Spinal cord (tissue), 10 donors: Measurements from ENCODE around the gene SLC1A4. TPM values are rescaled to one million over a fixed set of nuclear protein-coding genes. Genes with fewer than 3 reads are reported as not detected.

Experiments
- DNase-seq, 6 donors: peaks; one replicate each; pipeline versions ENCODE4 v3.0.0 to v3.0.0-alpha.2; 2013 to 2015; ENCODE audit warnings: low spot score in 6 of 6, low read depth in 4 of 6
- H3K27ac ChIP-seq: one replicate; pipeline ENCODE4 v1.5.1; 2013; ENCODE audit warnings: low read depth, low read length, control low read depth
- H3K27me3 ChIP-seq: one replicate; pipeline ENCODE4 v1.6.1; 2013; ENCODE audit warnings: low read length; ENCODE audit not compliant: control insufficient read depth, insufficient read depth
- H3K36me3 ChIP-seq: one replicate; pipeline ENCODE4 v1.6.1; 2013; ENCODE audit warnings: low read length; ENCODE audit not compliant: control insufficient read depth, insufficient read depth
- H3K4me1 ChIP-seq: one replicate; pipeline ENCODE4 v1.6.1; 2013; ENCODE audit warnings: low read length; ENCODE audit not compliant: control insufficient read depth, insufficient read depth
- H3K4me3 ChIP-seq: one replicate; pipeline ENCODE4 v1.5.1; 2013; ENCODE audit warnings: low read depth, low read length, control low read depth
- H3K9me3 ChIP-seq: one replicate; pipeline ENCODE4 v1.6.1; 2013; ENCODE audit warnings: low read length; ENCODE audit not compliant: control insufficient read depth, insufficient read depth
- WGBS: methylation state at CpG from one replicate; pipeline ENCODE4 v1.1.5; 2013; ENCODE audit warnings: missing lambda C conversion rate; ENCODE audit not compliant: insufficient coverage; 5-methylcytosine and 5-hydroxymethylcytosine counted together
- polyA plus RNA-seq, 2 donors: library from polyadenylated mRNA; unstranded; fragments of 120-200 nt; gene quantifications; one replicate each; pipeline ENCODE4 v1.2.1, GENCODE V29; 2013; ENCODE audit not compliant: insufficient read length in 2 of 2
- total RNA-seq, 2 donors: library from RNA; depleted of rRNA in 1 of 2; stranded (reverse); fragments of 120-200 nt in 1 of 2; fragments of >200 nt in 1 of 2; gene quantifications; one replicate each; pipeline versions ENCODE4 v1.2.3 to v1.2.4, GENCODE V29; 2013 to 2014
- donor health status: healthy.

The SLC1A4 gene
- total and polyA plus RNA-seq, 4 donors: 35.3 to 92.7 (median 65.4) TPM

- peaks cover 12% of the 10 kb centered on the region for H3K4me1 ChIP-seq
- H3K36me3 ChIP-seq: no peaks in the 10 kb centered on the region
- 83% methylated on average over 2 of the region's 4 CpGs for WGBS
- no peaks in the 10 kb centered on the region for H3K9me3 ChIP-seq
- no peaks in the 10 kb centered on the region for H3K27me3 ChIP-seq
- no peak overlapping the region for H3K4me3 ChIP-seq
- DNase-seq: no peak
- H3K27ac ChIP-seq: no peak overlapping the region
Observed at GRCh38 chr2:65054749-65055421, 65.7 kb downstream of the SLC1A4 start.

- Histone ChIP-seq H3K36me3 (no peaks in the 10 kb centered on the region), H3K27ac (peak overlapping the region; percentile 89), H3K4me3 (peak overlapping the region; percentile 95), H3K27me3 (no peaks in the 10 kb centered on the region), H3K9me3 (no peaks in the 10 kb centered on the region), H3K4me1 (peaks cover 12% of the 10 kb centered on the region)
- WGBS: 4% methylated on average over 39 of the region's 42 CpGs
- DNase-seq: peak in 1 of 6 donors; percentile 49
Observed at GRCh38 chr2:65055422-65056214, 66.4 kb downstream of the SLC1A4 start.

GRCh38 chr2:65056215-65057053, 67.2 kb downstream of the SLC1A4 start, which contains the start of gene CEP68:
Gene CEP68 (plus strand): TSS chr2:65056416. CDS start chr2:65069445, 13,029 bp downstream.
- H3K4me3 ChIP-seq: peak within 1 kb of the TSS; percentile 95
- H3K27ac ChIP-seq: peak within 1 kb of the TSS; percentile 89
- no peaks in the 10 kb centered on the region for H3K9me3 ChIP-seq
- under 1% methylated on average over 99 of the region's 99 CpGs for WGBS
- H3K4me1 ChIP-seq: peaks cover 17% of the 10 kb centered on the region
- no peaks in the 10 kb centered on the region for H3K27me3 ChIP-seq
- H3K36me3 ChIP-seq: peaks cover 3% of the 10 kb centered on the region
- DNase-seq: peak; percentile 89 to 99 (median 95)

- peak overlapping the region; percentile 73 for H3K27ac ChIP-seq
Observed at GRCh38 chr2:65057054-65057375, 67.8 kb downstream of the SLC1A4 start.

GRCh38 chr2:65057391-65058052, 68.3 kb downstream of the SLC1A4 start:
- peaks cover 21% of the 10 kb centered on the region for H3K4me1 ChIP-seq
- no peaks in the 10 kb centered on the region for H3K9me3 ChIP-seq
- peak overlapping the region; percentile 95 for H3K4me3 ChIP-seq
- DNase-seq: peak in 2 of 6 donors; percentile 34 to 48
- 54% methylated on average over 2 of the region's 6 CpGs for WGBS
- peaks cover 5% of the 10 kb centered on the region for H3K36me3 ChIP-seq
- peak overlapping the region; percentile 73 for H3K27ac ChIP-seq
- no peaks in the 10 kb centered on the region for H3K27me3 ChIP-seq

More at GRCh38 chr2:65057054-65057375, 67.8 kb downstream of the SLC1A4 start:
- no peaks in the 10 kb centered on the region for H3K9me3 ChIP-seq
- DNase-seq: no peak
- peak overlapping the region; percentile 95 for H3K4me3 ChIP-seq
- H3K27me3 ChIP-seq: no peaks in the 10 kb centered on the region
- 0% methylated on average over 4 of the region's 5 CpGs for WGBS
- peaks cover 19% of the 10 kb centered on the region for H3K4me1 ChIP-seq
- H3K36me3 ChIP-seq: peaks cover 5% of the 10 kb centered on the region

GRCh38 chr2:65059071-65059470, 69.9 kb downstream of the SLC1A4 start:
- Histone ChIP-seq H3K9me3 (no peaks in the 10 kb centered on the region), H3K27me3 (no peaks in the 10 kb centered on the region), H3K4me3 (no peak overlapping the region), H3K4me1 (peaks cover 25% of the 10 kb centered on the region), H3K36me3 (peaks cover 5% of the 10 kb centered on the region), H3K27ac (no peak overlapping the region)
- WGBS: 89% methylated on average over 1 of the region's 1 CpG
- DNase-seq: no peak

GRCh38 chr2:65061146-65061909, 72.1 kb downstream of the SLC1A4 start:
- Histone ChIP-seq H3K9me3 (no peaks in the 10 kb centered on the region), H3K36me3 (peaks cover 5% of the 10 kb centered on the region), H3K4me1 (peaks cover 25% of the 10 kb centered on the region), H3K4me3 (no peak overlapping the region), H3K27ac (no peak overlapping the region), H3K27me3 (no peaks in the 10 kb centered on the region)
- DNase-seq: no peak
- WGBS: 91% methylated on average over 5 of the region's 7 CpGs

GRCh38 chr2:65061910-65062339, 72.7 kb downstream of the SLC1A4 start:
- 96% methylated on average over 8 of the region's 8 CpGs for WGBS
- H3K27ac ChIP-seq: no peak overlapping the region
- H3K9me3 ChIP-seq: no peaks in the 10 kb centered on the region
- no peak overlapping the region for H3K4me3 ChIP-seq
- H3K4me1 ChIP-seq: peaks cover 25% of the 10 kb centered on the region
- no peak for DNase-seq
- peaks cover 5% of the 10 kb centered on the region for H3K36me3 ChIP-seq
- no peaks in the 10 kb centered on the region for H3K27me3 ChIP-seq
